ENCODE data around the gene GANC.
A peak's percentile ranks its signal among the peaks of the same experiment; 100 is the strongest.

Gene GANC

GRCh38 chr15:42345504-42345903, 72.5 kb downstream of the GANC start:
- no peak for DNase-seq (ENCODE audit: low read depth, low spot score)

GRCh38 chr15:42348083-42348482, 75.1 kb downstream of the GANC start:
- no peak for DNase-seq (ENCODE audit: low read depth, low spot score)

GRCh38 chr15:42349186-42349585, 76.2 kb downstream of the GANC start:
- DNase-seq (ENCODE audit: low read depth, low spot score), result no peak

- no peak for DNase-seq (ENCODE audit: low read depth, low spot score)
These were observed 79.4 kb downstream of the GANC start for GRCh38 chr15:42352401-42352800.

- no peak for DNase-seq (ENCODE audit: low read depth, low spot score)
These were observed 80.1 kb downstream of the GANC start for GRCh38 chr15:42353061-42353460.

- no peak for DNase-seq (ENCODE audit: low read depth, low spot score)
These were observed 81.8 kb downstream of the GANC start for GRCh38 chr15:42354824-42355223.

- no peak for DNase-seq (ENCODE audit: low read depth, low spot score)
These were observed 82.3 kb downstream of the GANC start for GRCh38 chr15:42355291-42355690.

GRCh38 chr15:42356851-42357250, 83.8 kb downstream of the GANC start:
- DNase-seq (ENCODE audit: low read depth, low spot score), result no peak

GRCh38 chr15:42358141-42358540, 85.1 kb downstream of the GANC start:
- DNase-seq (ENCODE audit: low read depth, low spot score), result no peak

- DNase-seq (ENCODE audit: low read depth, low spot score), result no peak
These were observed 86.2 kb downstream of the GANC start, which contains the start of gene CAPN3 for GRCh38 chr15:42359249-42359648. TSS of gene CAPN3 (plus strand) at chr15:42359501. CDS start at chr15:42359806, 305 bp downstream.

- DNase-seq (ENCODE audit: low read depth, low spot score), result no peak
These were observed 87.0 kb downstream of the GANC start for GRCh38 chr15:42359985-42360384.

GRCh38 chr15:42360535-42361112, 87.6 kb downstream of the GANC start:
- DNase-seq (ENCODE audit: low read depth, low spot score), result no peak

GRCh38 chr15:42363487-42363886, 90.5 kb downstream of the GANC start:
- peak; percentile 35 for DNase-seq (ENCODE audit: low read depth, low spot score)

GRCh38 chr15:42363942-42364341, 90.9 kb downstream of the GANC start:
- DNase-seq (ENCODE audit: low read depth, low spot score), result no peak

- DNase-seq (ENCODE audit: low read depth, low spot score), result no peak
These were observed 91.5 kb downstream of the GANC start for GRCh38 chr15:42364529-42364928.

GRCh38 chr15:42365921-42366550, 93.0 kb downstream of the GANC start:
- DNase-seq (ENCODE audit: low read depth, low spot score), result no peak

GRCh38 chr15:42367041-42367440, 94.0 kb downstream of the GANC start:
- DNase-seq (ENCODE audit: low read depth, low spot score), result no peak

GRCh38 chr15:42368096-42368495, 95.1 kb downstream of the GANC start:
- no peak for DNase-seq (ENCODE audit: low read depth, low spot score)

GRCh38 chr15:42371096-42371495, 98.1 kb downstream of the GANC start:
- no peak for DNase-seq (ENCODE audit: low read depth, low spot score)

- DNase-seq (ENCODE audit: low read depth, low spot score), result no peak
These were observed 100.3 kb downstream of the GANC start for GRCh38 chr15:42373274-42373673.

- DNase-seq (ENCODE audit: low read depth, low spot score), result no peak
These were observed 100.9 kb downstream of the GANC start for GRCh38 chr15:42373936-42374335.

- DNase-seq (ENCODE audit: low read depth, low spot score), result no peak
These were observed 101.8 kb downstream of the GANC start for GRCh38 chr15:42374810-42375209.

GRCh38 chr15:42375252-42375651, 102.3 kb downstream of the GANC start:
- no peak for DNase-seq (ENCODE audit: low read depth, low spot score)

GRCh38 chr15:42375941-42376340, 102.9 kb downstream of the GANC start:
- DNase-seq (ENCODE audit: low read depth, low spot score), result no peak

Data from iPS DF 19.7 (cell line).